PC-9 (cell line): ENCODE measurements around the gene PRKG1. TPM values are rescaled to one million over a fixed set of nuclear protein-coding genes. Genes with fewer than 3 reads are reported as not detected.

Source experiments
- BruUV-seq: library from RNA; stranded (reverse); fragments of 400-500 nt; replicated peaks from 2 replicates; lab custom pipeline; 2021; lab: Mats Ljungman, UMichigan
- CTCF ChIA-PET: fragments of 300-600 bp; sonication (Branson Sonifier 250); formaldehyde crosslinking; loops from one replicate; lab custom pipeline; 2022; ENCODE audit warnings: antibody characterized with exemption; lab: Charles Lee
- POLR2A ChIA-PET: fragments of 300-600 bp; sonication (Branson Sonifier 250); formaldehyde crosslinking; loops from one replicate; lab custom pipeline; 2022; ENCODE audit warnings: antibody characterized with exemption; ENCODE audit not compliant: unreplicated experiment; lab: Charles Lee
- DNase-seq, 2 experiments: peaks; one replicate each; pipeline versions ENCODE4 v3.0.0 to v3.0.0-alpha.2; 2015 to 2022; ENCODE audit warnings: mixed read lengths in 1 of 2
- H2AFZ ChIP-seq: fragments of 200-600 bp; sonication (generic); 2 replicates; pipeline ENCODE4 v1.8.1; 2017; ENCODE audit warnings: antibody characterized with exemption
- H3F3A ChIP-seq: fragments of 200-600 bp; sonication (generic); 2 replicates; pipeline ENCODE4 v1.8.1; 2017; ENCODE audit warnings: antibody characterized with exemption, mild to moderate bottlenecking, low read depth; ENCODE audit not compliant: insufficient read depth
- H3K27ac ChIP-seq: fragments of 200-600 bp; sonication (generic); 2 replicates; pipeline ENCODE4 v1.6.1; 2016; ENCODE audit warnings: mixed run types
- H3K27me3 ChIP-seq: fragments of 200-600 bp; sonication (generic); 2 replicates; pipeline ENCODE4 v1.6.1; 2016; ENCODE audit warnings: low read depth, mixed run types; ENCODE audit not compliant: insufficient read depth
- H3K36me3 ChIP-seq: fragments of 200-600 bp; sonication (generic); 2 replicates; pipeline ENCODE4 v1.6.1; 2016; ENCODE audit warnings: low read depth, mixed run types
- H3K4me1 ChIP-seq: fragments of 200-600 bp; sonication (generic); replicated peaks from 2 replicates; pipeline ENCODE4 v1.6.1; 2016; ENCODE audit warnings: mixed run types; ENCODE audit not compliant: insufficient read depth
- H3K4me2 ChIP-seq: fragments of 200-600 bp; sonication (generic); 2 replicates; pipeline ENCODE4 v1.6.1; 2017; ENCODE audit warnings: mixed run types
- H3K4me3 ChIP-seq: fragments of 200-600 bp; sonication (generic); 2 replicates; pipeline ENCODE4 v1.6.1; 2016; ENCODE audit warnings: mixed run types
- H3K79me2 ChIP-seq: fragments of 200-600 bp; sonication (generic); 2 replicates; pipeline ENCODE4 v1.6.1; 2017; ENCODE audit warnings: low read depth, mixed run types
- H3K9me2 ChIP-seq: fragments of 200-600 bp; sonication (generic); 2 replicates; pipeline ENCODE4 v1.8.1; 2017; ENCODE audit warnings: mild to moderate bottlenecking; ENCODE audit not compliant: insufficient read depth
- H3K9me3 ChIP-seq: fragments of 200-600 bp; sonication (generic); 2 replicates; pipeline ENCODE4 v1.8.1; 2016; ENCODE audit warnings: low read depth; ENCODE audit not compliant: insufficient read depth
- H4K20me1 ChIP-seq: fragments of 200-600 bp; sonication (generic); 2 replicates; pipeline ENCODE4 v1.8.1; 2017; ENCODE audit not compliant: insufficient read depth
- CTCF ChIP-seq: fragments of 200-600 bp; sonication (generic); conservative IDR thresholded peaks from 2 replicates; pipeline ENCODE4 v1.6.1; 2017; ENCODE audit warnings: mixed run types, antibody characterized with exemption, mild to moderate bottlenecking, moderate library complexity
- EZH2 ChIP-seq: fragments of 200-600 bp; sonication (generic); IDR thresholded peaks from 2 replicates; pipeline ENCODE4 v1.8.0; 2017; ENCODE audit warnings: antibody characterized with exemption, low read depth
- intact Hi-C: fragments of 100-400 bp; cut with micrococcal nuclease; formaldehyde crosslinking; loops from one replicate; pipeline ENCODE4 v1.10.0; 2022; ENCODE audit not compliant: unreplicated experiment
- total RNA-seq: library from RNA; stranded (reverse); gene quantifications from 2 replicates; pipeline ENCODE4 v1.2.3, GENCODE V29; 2021

Gene PRKG1
- total RNA-seq, 1 experiment from 2014 or later = 0.70 TPM

GRCh38 chr10:51821745-51822144 lies 747.5 kb downstream of the PRKG1 start:
- no peaks in the 10 kb centered on the region for H3K36me3 ChIP-seq
- ChIA-PET POLR2A (no interaction called here), CTCF (no interaction called here)
- H4K20me1 ChIP-seq = no peaks in the 10 kb centered on the region
- intact Hi-C loops = no loop called here
- no peak for TF ChIP-seq EZH2
- no peak for TF ChIP-seq CTCF
- BruUV-seq = no TSS peak
- DNase-seq = no peak
- H3K4me3 ChIP-seq = no peak overlapping the region
- no peaks in the 10 kb centered on the region for H3K4me1 ChIP-seq
- H3K27me3 ChIP-seq = no peaks in the 10 kb centered on the region
- no peaks in the 10 kb centered on the region for H3K9me3 ChIP-seq
- no peaks in the 10 kb centered on the region for H3F3A ChIP-seq
- H3K4me2 ChIP-seq = no peak overlapping the region
- no peak overlapping the region for H2AFZ ChIP-seq
- no peaks in the 10 kb centered on the region for H3K79me2 ChIP-seq
- no peaks in the 10 kb centered on the region for H3K9me2 ChIP-seq
- H3K27ac ChIP-seq = no peak overlapping the region

GRCh38 chr10:51832652-51833383 lies 758.5 kb downstream of the PRKG1 start:
- Histone ChIP-seq H3K4me2 (peak overlapping the region; percentile 32), H3K79me2 (no peaks in the 10 kb centered on the region), H3F3A (0 out of 2 replicates have a peak, but pooled peaks cover 9% of the 10 kb centered on the region), H3K4me3 (no peak overlapping the region), H3K9me2 (no peaks in the 10 kb centered on the region), H3K36me3 (no peaks in the 10 kb centered on the region), H3K9me3 (peaks cover 15% of the 10 kb centered on the region; the same call in 1 of the 2 replicates), H4K20me1 (no peaks in the 10 kb centered on the region), H3K4me1 (peaks cover 14% of the 10 kb centered on the region), H2AFZ (peak overlapping the region; percentile 70), H3K27ac (peak overlapping the region; percentile 72), H3K27me3 (no peaks in the 10 kb centered on the region)
- no TSS peak for BruUV-seq
- CTCF ChIA-PET = no interaction called here
- TF ChIP-seq EZH2 = no peak
- no peak for TF ChIP-seq CTCF
- intact Hi-C loops = no loop called here
- DNase-seq = peak; percentile 45 to 78
- POLR2A ChIA-PET = no interaction called here

- BruUV-seq = no TSS peak
These were observed 760.3 kb downstream of the PRKG1 start for GRCh38 chr10:51834548-51834947.

More at GRCh38 chr10:51834548-51834947, 760.3 kb downstream of the PRKG1 start:
- Histone ChIP-seq H3K27ac (no peak overlapping the region), H3K27me3 (no peaks in the 10 kb centered on the region), H3K4me1 (peaks cover 14% of the 10 kb centered on the region), H3K4me2 (no peak overlapping the region), H4K20me1 (no peaks in the 10 kb centered on the region), H3K79me2 (no peaks in the 10 kb centered on the region), H3F3A (0 out of 2 replicates have a peak, but pooled peaks cover 9% of the 10 kb centered on the region), H3K9me2 (no peaks in the 10 kb centered on the region), H3K9me3 (peaks cover 15% of the 10 kb centered on the region; the same call in 1 of the 2 replicates), H3K4me3 (no peak overlapping the region), H3K36me3 (no peaks in the 10 kb centered on the region), H2AFZ (no peak overlapping the region)
- TF ChIP-seq EZH2 (no peak), CTCF (no peak)
- POLR2A ChIA-PET = no interaction called here
- no peak for DNase-seq
- CTCF ChIA-PET = no interaction called here
- intact Hi-C loops = no loop called here
